ENCODE results near the gene IRF4. TPM values are rescaled to one million over a fixed set of nuclear protein-coding genes. Genes with fewer than 3 reads are reported as not detected.
A peak's percentile ranks its signal among the peaks of the same experiment; 100 is the strongest.

Gene IRF4
- total and polyA plus RNA-seq, 2 donors (not counting 1 experiment from before 2014, with no cell fraction given): 75.7 to 142 TPM

- Mint-ChIP-seq H3K4me1 (peaks cover 9% of the 10 kb centered on the region), H3K9me3 (ENCODE audit: insufficient read depth) (no peaks in the 10 kb centered on the region), H3K4me3 (peak overlapping the region; percentile 19), H3K27ac (peak overlapping the region; percentile 50), H3K27me3 (no peaks in the 10 kb centered on the region)
- Histone ChIP-seq H3K4me3 (ENCODE audit: control extremely low read depth in 1 of 5, extremely low read depth in 1 of 5, insufficient read depth in 1 of 5, low read depth in 2 of 5, low read length in 4 of 5) (no peak overlapping the region), H3K4me1 (ENCODE audit: control insufficient read depth in 2 of 2, insufficient read depth in 2 of 2, low read length in 2 of 2) (peaks cover 0 to 7% of the 10 kb centered on the region in 2 donors), H2AFZ (ENCODE audit: insufficient read depth, low read depth, low read length, poor library complexity, severe bottlenecking) (no peak overlapping the region), H3K79me2 (ENCODE audit: control insufficient read depth, insufficient read depth, low read length) (no peaks in the 10 kb centered on the region), H3K27ac (ENCODE audit: low read length in 2 of 2) (no peak overlapping the region), H3K36me3 (replicated peaks in 1 of 2; ENCODE audit: control extremely low read depth in 1 of 2, control insufficient read depth in 1 of 2, extremely low read depth in 1 of 2, insufficient read depth in 2 of 2, low read length in 1 of 2) (no peaks in the 10 kb centered on the region), H3K27me3 (replicated peaks in 1 of 4; ENCODE audit: control extremely low read depth in 1 of 4, control insufficient read depth in 3 of 4, insufficient read depth in 4 of 4, low read length in 3 of 4) (no peaks in the 10 kb centered on the region), H4K20me1 (ENCODE audit: control insufficient read depth, insufficient read depth, low read length, poor library complexity, severe bottlenecking) (no peaks in the 10 kb centered on the region), H3K9ac (ENCODE audit: low read length) (no peak overlapping the region), H3K9me3 (ENCODE audit: control extremely low read depth in 1 of 3, control insufficient read depth in 2 of 3, insufficient read depth in 1 of 3, low read length in 2 of 3) (peaks cover 0 to 23% (median 8%) of the 10 kb centered on the region in 3 donors), H3K4me2 (replicated peaks; ENCODE audit: low read depth, low read length, poor library complexity, severe bottlenecking) (no peak overlapping the region)
- ATAC-seq (ENCODE audit: low read depth) (peak; percentile 8), DNase-seq (no peak)
- POLR2A ChIA-PET: interaction anchor here (0.6 to 1.0 kb wide), 2 partner anchors 18 to 29 kb away, joined by 5 to 6 read pairs; no protein-coding TSS in a partner anchor
- CTCF ChIA-PET: interaction anchor here (0.7 kb wide), 2 partner anchors 18 to 20 kb away, joined by 3 to 6 read pairs; no protein-coding TSS in a partner anchor
- TF ChIP-seq EZH2 (IDR thresholded peaks at IDR 0.05; ENCODE audit: borderline replicate concordance, insufficient read depth, low read depth, low read length, poor library complexity, severe bottlenecking) (no peak), CTCF (IDR thresholded peaks at IDR 0.05) (no peak)
- intact Hi-C loops (cut with micrococcal nuclease): no loop called here
- WGBS (ENCODE audit: insufficient coverage): 94% methylated on average over 9 of the region's 11 CpGs
These were observed 31.7 kb downstream of the IRF4 start for GRCh38 chr6:423055-423798.

- ATAC-seq (ENCODE audit: low read depth) (no peak), DNase-seq (no peak)
- H3K4me1 ChIP-seq (ENCODE audit: control insufficient read depth in 2 of 2, insufficient read depth in 2 of 2, low read length in 2 of 2): peaks cover 4 to 13% of the 10 kb centered on the region in 2 donors
- H3K36me3 ChIP-seq (replicated peaks in 1 of 2; ENCODE audit: control extremely low read depth in 1 of 2, control insufficient read depth in 1 of 2, extremely low read depth in 1 of 2, insufficient read depth in 2 of 2, low read length in 1 of 2): no peaks in the 10 kb centered on the region
- H3K27me3 ChIP-seq (replicated peaks in 1 of 4; ENCODE audit: control extremely low read depth in 1 of 4, control insufficient read depth in 3 of 4, insufficient read depth in 4 of 4, low read length in 3 of 4): no peaks in the 10 kb centered on the region
- no peaks in the 10 kb centered on the region for H3K79me2 ChIP-seq (ENCODE audit: control insufficient read depth, insufficient read depth, low read length)
- H3K4me1 Mint-ChIP-seq: peaks cover 10% of the 10 kb centered on the region
- TF ChIP-seq CTCF (IDR thresholded peaks at IDR 0.05): no peak
- no peak for TF ChIP-seq EZH2 (IDR thresholded peaks at IDR 0.05; ENCODE audit: borderline replicate concordance, insufficient read depth, low read depth, low read length, poor library complexity, severe bottlenecking)
- H3K27ac Mint-ChIP-seq: no peak overlapping the region
- peaks cover 0 to 28% (median 8%) of the 10 kb centered on the region in 3 donors for H3K9me3 ChIP-seq (ENCODE audit: control extremely low read depth in 1 of 3, control insufficient read depth in 2 of 3, insufficient read depth in 1 of 3, low read length in 2 of 3)
- intact Hi-C loops (cut with micrococcal nuclease): no loop called here
- no peak overlapping the region for H2AFZ ChIP-seq (ENCODE audit: insufficient read depth, low read depth, low read length, poor library complexity, severe bottlenecking)
- H3K4me3 Mint-ChIP-seq: no peak overlapping the region
- 99% methylated on average over 21 of the region's 39 CpGs for WGBS (ENCODE audit: insufficient coverage)
- CTCF ChIA-PET: no interaction called here
- H3K27ac ChIP-seq (ENCODE audit: low read length in 2 of 2): no peak overlapping the region
- no peak overlapping the region for H3K4me3 ChIP-seq (ENCODE audit: control extremely low read depth in 1 of 5, extremely low read depth in 1 of 5, insufficient read depth in 1 of 5, low read depth in 2 of 5, low read length in 4 of 5)
- H3K9me3 Mint-ChIP-seq (ENCODE audit: insufficient read depth): no peaks in the 10 kb centered on the region
- H4K20me1 ChIP-seq (ENCODE audit: control insufficient read depth, insufficient read depth, low read length, poor library complexity, severe bottlenecking): no peaks in the 10 kb centered on the region
- POLR2A ChIA-PET: no interaction called here
- no peaks in the 10 kb centered on the region for H3K27me3 Mint-ChIP-seq
- no peak overlapping the region for H3K4me2 ChIP-seq (replicated peaks; ENCODE audit: low read depth, low read length, poor library complexity, severe bottlenecking)
- no peak overlapping the region for H3K9ac ChIP-seq (ENCODE audit: low read length)
These were observed 32.3 kb downstream of the IRF4 start for GRCh38 chr6:423799-424345.

All from B cell (primary cell).